HL-60 (cell line): Measurements from ENCODE around the gene PLAAT1.

Experiments used
- CTCF ChIP-seq: IDR thresholded peaks from one replicate; pipeline ENCODE4 v1.5.1; 2011; ENCODE audit warnings: low read length, control low read depth, inconsistent platforms; ENCODE audit not compliant: insufficient read depth
- GABPA ChIP-seq: IDR thresholded peaks from 2 replicates; pipeline ENCODE4 v1.6.1; 2012; ENCODE audit warnings: low read depth

- no peak for TF ChIP-seq CTCF
- no peak for TF ChIP-seq GABPA
These were observed 579 bp upstream of the PLAAT1 start for GRCh38 chr3:193240436-193240849.
